Activated T-helper 1 cell treated with anti-CD3 and anti-CD28 coated beads, Interleukin-2, amount 50 U/mL, for 16 hours (primary cell): ENCODE results near the gene MYRIP.
"Not testable (repeated sequence)": the region's sequence is repeated elsewhere in the genome, so short reads cannot be mapped to it uniquely, and the experiment has no call there.

Experiments used
- DNase-seq, 2 donors: peaks; one replicate each; pipeline ENCODE4 v3.0.0-alpha.2; 2020; ENCODE audit warnings: low read depth in 1 of 2, low spot score in 1 of 2

The MYRIP gene

DNA sequence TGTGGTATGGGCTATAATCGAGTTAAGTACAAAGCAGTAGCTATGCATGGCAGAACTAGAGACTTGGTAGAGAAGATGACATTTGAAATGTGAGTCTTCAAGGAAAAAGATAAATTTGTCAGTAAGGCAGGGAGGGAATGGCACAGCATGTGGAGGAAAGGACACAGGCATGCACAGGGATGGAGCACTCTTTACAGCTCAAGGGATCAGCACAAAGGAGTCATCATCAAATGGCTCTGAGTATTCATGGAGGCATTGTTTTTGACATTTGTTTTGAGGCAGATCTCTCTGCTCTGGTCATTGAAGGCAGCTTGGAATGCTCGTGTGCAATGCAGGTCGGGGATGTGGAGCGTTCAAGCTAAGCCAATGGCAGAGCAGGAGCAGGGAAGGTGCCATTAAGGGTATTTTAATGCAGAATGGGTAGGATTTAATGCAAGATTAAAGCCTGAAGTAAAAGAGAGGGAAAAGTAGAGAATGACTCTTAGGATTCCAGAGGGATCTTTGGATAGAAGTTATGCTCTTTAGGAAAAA is 213.0 kb downstream of the MYRIP start:
- DNase-seq, result no peak

GRCh38 chr3:40024526-40024925 is 215.1 kb downstream of the MYRIP start:
- no peak for DNase-seq

DNA sequence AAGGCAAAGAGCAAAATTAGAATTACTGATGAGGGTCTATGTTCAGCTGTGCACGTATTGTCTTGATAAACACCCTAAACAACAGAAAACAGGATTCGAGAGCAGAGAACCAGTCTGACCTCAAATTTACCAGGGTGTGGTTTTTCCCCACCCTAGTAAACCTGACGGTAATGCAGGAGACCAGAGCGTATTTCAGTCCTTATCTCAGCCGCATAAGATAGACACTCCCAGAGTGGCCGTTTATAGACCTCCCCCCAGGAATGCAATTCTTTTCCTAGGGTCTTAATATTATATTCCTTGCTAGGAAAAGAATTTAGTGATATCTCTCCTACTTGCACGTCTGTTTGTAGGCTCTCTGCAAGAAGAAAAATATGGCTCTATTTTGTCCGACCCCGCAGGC is 216.5 kb downstream of the MYRIP start:
- DNase-seq, result not testable (repeated sequence)

DNA sequence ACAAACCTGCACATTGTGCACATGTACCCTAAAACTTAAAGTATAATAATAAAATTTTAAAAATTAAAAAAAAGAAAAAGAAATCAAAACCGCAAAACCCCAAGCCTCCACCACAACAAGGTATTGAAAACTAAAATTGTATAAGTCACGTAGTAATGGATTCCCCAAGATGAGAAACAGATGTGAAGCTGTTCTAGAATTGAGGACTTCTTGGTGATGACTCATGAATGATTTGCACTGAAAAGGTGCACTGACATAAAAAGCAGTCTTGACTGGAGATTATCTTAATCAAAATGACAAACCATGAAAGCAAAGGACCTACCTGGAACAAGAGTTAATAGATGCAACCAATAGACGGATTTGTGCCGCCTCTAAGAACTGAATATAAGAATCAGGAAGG is 225.8 kb downstream of the MYRIP start:
- DNase-seq, result no peak

- no peak for DNase-seq
Measured at GRCh38 chr3:40037582-40037981, 228.2 kb downstream of the MYRIP start.

- no peak for DNase-seq
Measured at GRCh38 chr3:40042752-40043443, 233.5 kb downstream of the MYRIP start.

DNA sequence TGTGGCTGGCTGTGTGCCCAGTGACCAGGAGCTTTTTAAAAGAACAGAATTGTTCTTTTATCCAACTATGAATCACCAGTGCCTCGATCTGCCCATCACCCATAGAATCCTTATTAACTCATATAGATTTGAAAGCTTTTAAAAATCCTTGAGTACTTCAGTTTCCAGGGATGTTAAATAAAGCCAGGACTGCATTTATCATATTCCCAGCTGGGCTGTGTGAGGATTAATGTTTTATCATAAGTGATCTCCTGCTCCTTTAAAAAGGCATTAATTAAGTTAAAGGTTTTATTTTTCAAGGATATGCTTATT is 234.0 kb downstream of the MYRIP start:
- DNase-seq, result no peak

DNA sequence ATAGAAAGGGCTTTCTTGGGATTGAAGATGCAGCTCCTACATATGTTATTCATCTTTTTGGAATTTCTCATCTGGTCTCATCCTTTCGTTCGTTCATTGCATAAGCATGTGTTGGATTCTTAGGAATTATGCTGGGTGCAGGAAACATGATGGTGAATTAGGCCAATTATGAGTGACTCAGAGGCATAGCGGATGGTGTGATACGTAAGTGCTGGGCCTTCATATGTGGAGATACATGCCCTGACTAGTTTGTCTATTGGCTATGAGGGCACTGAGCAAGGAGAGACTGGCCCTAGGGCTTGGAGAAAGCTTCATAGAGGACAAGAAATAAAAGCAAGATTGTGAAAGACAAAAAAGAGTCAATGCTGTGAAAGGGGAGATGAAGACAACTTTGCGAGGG is 235.1 kb downstream of the MYRIP start:
- DNase-seq, result no peak

- DNase-seq, result no peak
Measured at GRCh38 chr3:40045051-40045450, 235.6 kb downstream of the MYRIP start.

DNA sequence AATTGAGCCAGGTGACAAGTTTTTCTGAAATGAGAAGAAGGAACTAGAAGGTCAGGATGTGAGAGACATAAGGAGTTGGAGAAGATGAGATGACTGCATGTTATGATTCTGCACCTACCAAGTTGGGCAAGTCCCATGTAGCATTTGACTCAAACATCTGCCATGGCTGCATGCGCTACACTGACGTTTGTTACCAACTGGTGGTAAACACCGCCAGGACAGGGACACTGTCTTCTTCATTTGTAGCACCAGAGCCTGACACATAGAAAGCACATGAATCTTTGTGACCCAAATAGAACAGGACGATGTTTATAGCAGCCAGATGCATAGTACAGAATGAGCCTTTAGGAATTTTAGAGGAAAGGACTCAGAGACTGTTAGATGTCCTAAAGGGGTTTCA is 236.7 kb downstream of the MYRIP start:
- DNase-seq, result no peak

DNA sequence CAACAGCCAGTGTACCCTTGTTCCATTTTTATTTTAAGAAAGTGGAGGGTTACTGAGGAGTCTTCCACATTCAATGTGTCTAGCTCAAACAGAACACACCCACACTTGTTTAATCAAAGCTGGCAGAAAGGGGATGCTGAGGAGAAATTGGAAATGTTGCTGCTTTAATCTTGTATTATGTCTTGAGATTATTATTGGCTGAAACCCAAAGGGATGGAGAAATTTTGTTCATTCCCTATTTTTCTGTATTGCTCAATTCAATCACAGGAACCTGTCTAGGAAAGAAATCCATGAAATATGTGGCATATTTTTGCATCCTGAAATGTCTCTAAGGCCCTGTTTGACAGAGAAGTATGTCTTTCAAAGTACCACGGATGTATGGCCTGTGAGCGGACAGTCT is 238.0 kb downstream of the MYRIP start:
- DNase-seq, result no peak

GRCh38 chr3:40053663-40054062 is 244.3 kb downstream of the MYRIP start:
- DNase-seq, result no peak

DNA sequence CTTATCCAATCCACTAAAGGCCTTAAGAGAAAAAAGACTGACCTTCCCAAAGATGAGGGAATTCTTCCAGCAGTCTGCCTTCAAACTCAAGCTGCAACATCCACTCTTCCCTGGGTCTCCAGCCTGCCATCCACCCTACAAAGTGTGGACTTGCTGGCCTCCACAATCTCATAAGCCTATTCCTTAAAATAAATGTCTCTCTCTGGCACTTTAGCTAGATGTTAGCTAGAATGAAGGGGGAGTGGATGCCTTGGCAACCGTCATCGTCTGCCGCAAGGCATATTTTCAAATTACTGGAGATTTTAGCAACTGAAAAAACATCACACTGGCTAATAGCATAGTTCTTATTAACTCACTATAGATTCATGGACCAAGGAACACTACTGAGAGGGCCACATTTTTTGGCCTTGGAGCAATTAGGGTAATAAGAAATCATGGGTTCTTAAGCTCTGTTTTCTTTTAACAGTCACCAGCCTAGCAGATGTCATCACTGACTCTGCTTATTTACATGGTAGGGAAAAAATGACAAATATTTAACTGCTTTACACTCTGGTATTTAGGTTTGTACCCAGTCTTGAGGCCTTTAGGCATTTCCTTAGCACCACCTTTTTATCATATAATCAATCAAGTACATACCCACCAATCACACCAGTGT is 245.3 kb downstream of the MYRIP start:
- DNase-seq, result no peak

- no peak for DNase-seq
Measured at GRCh38 chr3:40055361-40055760, 246.0 kb downstream of the MYRIP start.

GRCh38 chr3:40055956-40056355 is 246.5 kb downstream of the MYRIP start:
- no peak for DNase-seq

DNA sequence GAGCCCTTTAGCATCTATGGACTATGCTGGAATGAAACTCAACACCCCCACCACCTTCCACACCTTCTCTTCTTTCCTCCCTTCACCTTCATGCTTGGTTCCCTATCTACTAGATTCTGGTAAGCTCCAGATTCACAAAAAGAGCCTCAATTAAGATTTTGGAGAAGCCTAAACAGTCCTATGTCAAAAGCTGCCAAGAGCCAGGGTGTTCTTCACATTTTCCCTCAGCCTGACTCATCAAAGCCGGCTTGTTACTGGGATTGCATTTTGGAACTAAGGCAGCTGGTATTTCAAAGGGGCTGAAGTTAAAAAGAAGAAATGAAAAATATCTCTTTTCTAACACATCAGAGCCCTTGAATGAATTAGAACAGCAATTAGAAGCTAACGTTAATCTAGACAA is 247.7 kb downstream of the MYRIP start:
- no peak for DNase-seq

DNA sequence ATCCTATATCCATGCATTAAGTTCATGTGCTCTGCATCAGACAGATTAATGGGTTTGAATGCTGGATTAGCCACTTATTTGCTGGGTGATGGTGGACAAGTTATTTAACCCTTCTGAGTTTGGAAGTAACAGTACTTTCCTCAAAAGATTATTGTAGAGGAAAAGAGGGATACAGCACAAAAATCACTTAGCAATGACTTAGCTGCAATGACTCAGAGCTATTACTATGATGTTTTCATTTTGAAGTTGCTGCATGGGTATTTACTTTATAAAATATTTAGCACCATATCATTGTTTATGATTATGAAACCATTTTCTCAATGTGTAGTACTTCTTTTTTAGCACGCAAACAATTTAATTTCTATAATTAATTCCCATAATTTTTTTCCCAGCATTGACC is 248.4 kb downstream of the MYRIP start:
- DNase-seq, result no peak

GRCh38 chr3:40068636-40069035 is 259.2 kb downstream of the MYRIP start:
- no peak for DNase-seq

GRCh38 chr3:40070816-40071215 is 261.4 kb downstream of the MYRIP start:
- DNase-seq, result no peak

GRCh38 chr3:40071683-40072238 is 262.4 kb downstream of the MYRIP start:
- no peak for DNase-seq

- no peak for DNase-seq
Measured at GRCh38 chr3:40073310-40074007, 264.1 kb downstream of the MYRIP start.

DNA sequence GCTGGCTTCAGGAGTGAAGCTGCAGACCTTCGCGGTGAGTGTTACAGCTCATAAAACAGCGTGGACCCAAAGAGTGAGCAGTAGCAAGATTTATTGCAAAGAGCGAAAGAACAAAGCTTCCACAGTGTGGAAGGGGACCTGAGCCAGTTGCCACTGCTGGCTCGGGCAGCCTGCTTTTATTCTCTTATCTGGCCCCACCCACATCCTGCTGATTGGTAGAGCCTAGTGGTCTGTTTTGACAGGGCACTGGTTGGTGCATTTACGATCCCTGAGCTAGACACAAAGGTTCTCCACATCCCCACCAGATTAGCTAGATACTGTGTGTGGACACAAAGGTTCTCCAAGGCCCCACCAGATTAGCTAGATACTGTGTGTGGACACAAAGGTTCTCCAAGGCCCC is 267.7 kb downstream of the MYRIP start:
- not testable (repeated sequence) for DNase-seq
